ENCODE data around the gene GMPPA. TPM values are rescaled to one million over a fixed set of nuclear protein-coding genes. Genes with fewer than 3 reads are reported as not detected.

The GMPPA gene
- total RNA-seq, 4 donors from 2014 or later: 22.6 to 37.8 (median 29.4) TPM

DNA sequence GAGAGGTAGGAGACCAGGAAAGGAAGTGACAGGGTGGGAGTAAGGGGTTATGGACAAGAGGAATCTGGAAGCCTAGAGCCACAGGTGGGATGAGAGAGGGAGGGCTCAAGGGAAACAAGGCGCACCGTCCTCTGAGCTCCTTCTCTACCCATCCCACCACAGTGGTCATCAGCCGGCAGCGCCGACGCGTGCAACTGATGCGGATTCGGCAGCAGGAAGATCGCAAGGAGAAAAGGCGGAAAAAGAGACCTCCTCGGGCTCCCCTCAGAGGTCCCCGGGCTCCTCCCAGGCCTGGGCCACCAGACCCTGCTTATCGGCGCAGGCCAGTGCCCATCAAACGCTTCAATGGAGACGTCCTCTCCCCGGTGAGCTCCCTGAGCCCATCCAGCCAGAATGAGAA, 50.3 kb downstream of the GMPPA start:
- TF ChIP-seq, protein P1, sequence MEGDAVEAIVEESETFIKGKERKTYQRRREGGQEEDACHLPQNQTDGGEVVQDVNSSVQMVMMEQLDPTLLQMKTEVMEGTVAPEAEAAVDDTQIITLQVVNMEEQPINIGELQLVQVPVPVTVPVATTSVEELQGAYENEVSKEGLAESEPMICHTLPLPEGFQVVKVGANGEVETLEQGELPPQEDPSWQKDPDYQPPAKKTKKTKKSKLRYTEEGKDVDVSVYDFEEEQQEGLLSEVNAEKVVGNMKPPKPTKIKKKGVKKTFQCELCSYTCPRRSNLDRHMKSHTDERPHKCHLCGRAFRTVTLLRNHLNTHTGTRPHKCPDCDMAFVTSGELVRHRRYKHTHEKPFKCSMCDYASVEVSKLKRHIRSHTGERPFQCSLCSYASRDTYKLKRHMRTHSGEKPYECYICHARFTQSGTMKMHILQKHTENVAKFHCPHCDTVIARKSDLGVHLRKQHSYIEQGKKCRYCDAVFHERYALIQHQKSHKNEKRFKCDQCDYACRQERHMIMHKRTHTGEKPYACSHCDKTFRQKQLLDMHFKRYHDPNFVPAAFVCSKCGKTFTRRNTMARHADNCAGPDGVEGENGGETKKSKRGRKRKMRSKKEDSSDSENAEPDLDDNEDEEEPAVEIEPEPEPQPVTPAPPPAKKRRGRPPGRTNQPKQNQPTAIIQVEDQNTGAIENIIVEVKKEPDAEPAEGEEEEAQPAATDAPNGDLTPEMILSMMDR (IDR thresholded peaks at IDR 0.05): no peak
- no peak for ATAC-seq (ENCODE audit: low FRiP score)
- no peak for DNase-seq (ENCODE audit: low spot score)

DNA sequence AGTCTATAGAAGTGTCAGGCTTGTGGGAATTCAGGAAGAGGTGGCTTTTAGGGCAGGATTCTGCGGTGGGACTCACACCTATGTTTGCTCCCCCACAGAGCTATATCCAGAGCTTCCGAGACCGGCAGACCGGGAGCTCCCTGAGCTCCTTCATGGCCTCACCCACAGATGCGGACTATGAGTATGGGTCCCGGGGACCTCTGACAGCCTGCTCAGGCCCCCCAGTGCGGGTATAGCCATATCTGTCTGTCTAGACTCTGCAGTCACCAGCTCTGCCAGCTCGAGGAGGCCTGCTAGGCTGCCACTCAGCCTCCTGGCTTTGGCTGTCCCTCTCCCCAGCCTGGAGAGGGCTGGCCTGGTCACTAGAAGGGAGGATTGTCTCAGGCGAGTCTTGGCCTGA, 50.9 kb downstream of the GMPPA start:
- no peak for ATAC-seq (ENCODE audit: low FRiP score)
- no peak for DNase-seq (ENCODE audit: low spot score)
- TF ChIP-seq, protein P1 (IDR thresholded peaks at IDR 0.05): no peak

DNA sequence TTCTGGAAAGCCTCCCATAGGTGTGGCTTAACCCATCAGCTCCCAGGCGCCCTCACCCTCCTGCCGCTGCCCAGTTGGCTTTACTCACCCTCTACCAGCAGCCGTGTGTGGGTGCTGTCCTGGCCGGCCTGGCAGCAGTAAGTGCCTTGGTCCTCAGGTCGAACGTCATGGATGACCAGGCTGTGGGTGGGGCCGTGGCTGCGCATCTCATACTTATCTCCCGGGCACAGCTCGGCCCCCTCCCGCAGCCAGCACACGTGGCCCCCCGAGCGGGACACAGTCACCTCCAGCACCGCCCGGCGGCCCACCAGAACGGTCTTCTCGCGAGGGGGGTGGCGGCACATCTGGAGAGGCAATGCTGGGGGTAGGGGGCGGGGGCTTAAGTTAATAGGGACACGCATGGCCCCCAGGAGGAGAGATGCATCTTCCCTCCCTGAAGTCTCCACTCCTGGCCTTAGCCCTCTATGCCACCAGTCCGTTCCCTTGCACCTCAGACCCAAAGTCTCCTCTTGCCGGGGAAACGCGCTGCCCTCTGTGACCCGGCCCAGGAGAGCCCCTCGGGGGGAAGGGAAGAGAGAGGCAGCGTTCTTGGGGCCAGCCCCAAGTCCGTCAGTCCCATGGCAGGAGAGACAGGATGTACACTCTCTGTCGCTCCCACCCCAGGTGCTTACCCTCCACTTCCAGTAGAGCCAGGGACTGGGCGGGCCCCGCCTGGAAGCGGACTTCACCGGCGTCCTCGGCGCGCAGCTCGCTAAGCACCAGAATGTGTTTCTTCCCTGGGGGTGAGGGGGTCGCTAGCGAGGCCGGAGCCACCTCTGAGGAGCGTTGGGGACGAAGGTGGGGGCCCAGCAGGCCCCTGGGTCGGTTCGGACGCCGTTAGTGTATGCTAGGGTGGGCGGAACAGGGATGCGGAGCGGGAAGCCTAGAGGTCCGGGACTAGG, 53.0 kb downstream of the GMPPA start:
- TF ChIP-seq, protein P1 (IDR thresholded peaks at IDR 0.05): no peak
- ATAC-seq (ENCODE audit: low FRiP score) (peak; percentile 82), DNase-seq (ENCODE audit: low spot score) (no peak)

DNA sequence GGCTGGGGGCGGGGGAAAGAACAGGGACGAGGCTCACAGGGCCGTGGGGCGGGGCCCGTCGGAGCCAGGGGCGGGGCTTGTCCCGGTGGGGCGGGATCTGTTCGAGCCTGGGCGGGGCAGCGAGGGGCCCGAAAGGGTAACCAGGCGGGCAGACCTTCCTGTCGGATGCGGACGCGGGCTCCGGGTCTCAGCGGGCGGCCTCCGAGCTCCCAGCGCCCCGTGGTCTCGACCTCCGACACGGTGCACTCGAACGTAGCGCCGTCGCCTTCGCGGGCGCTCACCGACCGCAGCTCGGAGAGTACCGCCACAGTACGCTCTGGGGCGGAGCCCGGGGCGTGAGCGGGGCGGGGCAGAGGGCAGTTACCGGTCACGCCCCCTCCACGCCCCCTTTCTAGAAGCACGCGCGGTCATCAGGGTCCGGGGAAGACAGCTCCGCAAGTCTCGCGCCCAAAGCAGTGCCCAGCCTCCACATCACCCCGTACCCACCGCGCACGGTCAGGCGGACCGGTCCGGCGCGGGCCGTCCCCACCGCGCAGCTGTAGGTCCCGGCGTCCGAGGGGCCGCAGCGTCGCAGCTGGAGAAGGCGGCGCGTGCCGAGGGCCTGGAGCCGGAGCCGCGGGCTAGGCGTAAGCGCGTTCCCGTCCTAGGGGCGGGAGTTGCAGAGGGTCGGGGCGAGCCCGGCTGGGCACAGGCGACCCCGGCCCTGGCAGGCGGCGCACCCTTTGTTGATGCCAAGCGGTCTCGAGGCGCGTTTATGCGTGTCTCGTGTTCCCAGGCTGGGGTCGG, 53.9 kb downstream of the GMPPA start:
- TF ChIP-seq, protein P1 (IDR thresholded peaks at IDR 0.05): no peak
- peak; percentile 89 for ATAC-seq (ENCODE audit: low FRiP score)
- DNase-seq (ENCODE audit: low spot score): peak; percentile 77

DNA sequence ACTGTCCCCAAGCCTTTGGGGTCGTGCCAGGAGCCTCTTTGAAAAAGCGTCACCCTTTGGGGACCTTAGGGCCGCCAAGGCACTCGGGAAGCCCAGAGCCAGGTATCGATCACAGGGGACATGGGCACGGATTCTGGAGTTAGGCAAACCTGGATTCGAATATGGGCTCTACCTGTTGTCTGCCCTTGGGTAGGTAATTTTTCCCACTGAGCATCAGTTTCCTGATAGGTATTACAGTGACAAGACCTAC, 54.4 kb downstream of the GMPPA start:
- no peak for DNase-seq (ENCODE audit: low spot score)
- no peak for ATAC-seq (ENCODE audit: low FRiP score)

DNA sequence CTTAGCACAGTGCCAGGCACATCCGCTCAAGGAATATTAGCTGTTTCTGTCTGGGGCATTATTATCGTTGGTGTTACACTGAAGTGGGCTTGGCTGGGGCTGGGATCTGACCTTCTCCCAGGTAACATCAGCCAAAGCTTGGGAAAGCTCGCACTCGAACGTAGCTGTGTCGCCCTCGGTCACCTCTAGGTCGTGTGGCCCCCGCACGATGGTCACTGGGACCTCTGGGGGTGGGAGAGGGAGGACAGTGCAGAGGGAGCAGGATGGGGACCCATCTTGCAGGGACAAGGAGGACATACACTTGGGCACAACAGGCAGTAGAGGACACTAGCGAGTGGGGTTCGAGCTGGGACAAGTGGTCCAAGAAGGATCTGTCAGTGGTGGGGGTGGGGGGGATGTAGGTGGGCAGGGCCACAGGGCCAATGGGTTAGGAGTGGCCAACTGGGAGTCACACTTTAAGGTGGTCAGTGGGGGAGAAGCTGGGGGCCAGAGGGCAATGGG, 54.8 kb downstream of the GMPPA start:
- no peak for ATAC-seq (ENCODE audit: low FRiP score)
- no peak for DNase-seq (ENCODE audit: low spot score)
- TF ChIP-seq, protein P1 (IDR thresholded peaks at IDR 0.05): no peak

More for the DNA sequence above, 54.4 kb downstream of the GMPPA start:
- TF ChIP-seq, protein P1 (IDR thresholded peaks at IDR 0.05): no peak

Data from omental fat pad (tissue), 4 donors.